ENCODE measurements around the gene CASKIN1. TPM values are rescaled to one million over a fixed set of nuclear protein-coding genes. Genes with fewer than 3 reads are reported as not detected.

The CASKIN1 gene
- polyA plus RNA-seq, 3 donors, result not detected

DNA sequence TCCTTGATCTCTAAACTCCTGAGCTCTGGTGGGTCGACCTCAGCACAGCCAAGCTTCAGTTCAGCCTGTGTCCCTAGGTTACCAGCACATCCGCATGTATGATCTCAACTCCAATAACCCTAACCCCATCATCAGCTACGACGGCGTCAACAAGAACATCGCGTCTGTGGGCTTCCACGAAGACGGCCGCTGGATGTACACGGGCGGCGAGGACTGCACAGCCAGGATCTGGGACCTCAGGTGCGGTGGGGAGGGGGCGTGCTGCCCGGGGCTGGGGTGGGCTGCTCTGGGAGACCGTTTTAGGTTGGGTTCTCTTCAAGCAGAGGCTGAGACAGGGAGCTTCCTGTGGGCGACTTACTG is 10.0 kb upstream of the CASKIN1 start:
- Mint-ChIP-seq H3K9me3 (peaks cover 0 to 5% (median 0%) of the 10 kb centered on the region in 7 donors), H3K27ac (peak overlapping the region in 6 of 7 donors; percentile 1 to 84 (median 76)), H3K27me3 (ENCODE audit: low read depth in 3 of 3) (peaks cover 2 to 6% (median 4%) of the 10 kb centered on the region in 3 donors), H3K4me3 (peak overlapping the region; percentile 75 to 77), H3K36me3 (peaks cover 17 to 34% of the 10 kb centered on the region in 2 donors), H3K4me1 (peaks cover 25% of the 10 kb centered on the region)
- DNase-seq, result no peak
- Histone ChIP-seq H3K27me3 (ENCODE audit: control insufficient read depth in 2 of 2, insufficient read depth in 2 of 2, low read length in 2 of 2) (peaks cover 0 to 2% of the 10 kb centered on the region in 2 donors), H4K20me1 (ENCODE audit: insufficient read depth, low read length) (peaks cover 24% of the 10 kb centered on the region), H3K36me3 (replicated peaks in 1 of 2; ENCODE audit: control insufficient read depth in 1 of 2, insufficient read depth in 2 of 2, low read length in 2 of 2) (peaks cover 27 to 33% of the 10 kb centered on the region in 2 donors), H3K4me3 (replicated peaks in 1 of 3; ENCODE audit: low read depth in 2 of 3, low read length in 3 of 3) (peak overlapping the region in 1 of 3 experiments; percentile 92), H3K4me2 (replicated peaks; ENCODE audit: extremely low read depth, low read length, poor library complexity, severe bottlenecking) (peak overlapping the region; percentile 95), H3K27ac (ENCODE audit: low read depth in 1 of 2, low read length in 2 of 2) (peak overlapping the region; percentile 60 to 83), H3K9me3 (replicated peaks in 1 of 2; ENCODE audit: control insufficient read depth in 1 of 2, insufficient read depth in 1 of 2, low read length in 2 of 2) (no peaks in the 10 kb centered on the region), H3K9ac (ENCODE audit: insufficient read depth, low read length, poor library complexity, severe bottlenecking) (no peak overlapping the region), H3K4me1 (ENCODE audit: control insufficient read depth in 1 of 2, insufficient read depth in 2 of 2, low read length in 2 of 2) (peaks cover 23 to 27% of the 10 kb centered on the region in 2 donors), H3K79me2 (ENCODE audit: insufficient read depth, low read length) (peaks cover 21% of the 10 kb centered on the region), H2AFZ (ENCODE audit: insufficient read depth, low read depth, low read length, poor library complexity, severe bottlenecking) (no peak overlapping the region)
- 79% methylated on average over 15 of the region's 18 CpGs for WGBS (ENCODE audit: insufficient coverage)
- intact Hi-C loops (cut with micrococcal nuclease), result loop anchor here (5.0 kb wide), 2 partner anchors 49 to 61 kb away; partner anchors contain the start of genes RNPS1 (in 2 of the 2) and TRAF7 (in 1 of the 2)
- TF ChIP-seq, protein P1, sequence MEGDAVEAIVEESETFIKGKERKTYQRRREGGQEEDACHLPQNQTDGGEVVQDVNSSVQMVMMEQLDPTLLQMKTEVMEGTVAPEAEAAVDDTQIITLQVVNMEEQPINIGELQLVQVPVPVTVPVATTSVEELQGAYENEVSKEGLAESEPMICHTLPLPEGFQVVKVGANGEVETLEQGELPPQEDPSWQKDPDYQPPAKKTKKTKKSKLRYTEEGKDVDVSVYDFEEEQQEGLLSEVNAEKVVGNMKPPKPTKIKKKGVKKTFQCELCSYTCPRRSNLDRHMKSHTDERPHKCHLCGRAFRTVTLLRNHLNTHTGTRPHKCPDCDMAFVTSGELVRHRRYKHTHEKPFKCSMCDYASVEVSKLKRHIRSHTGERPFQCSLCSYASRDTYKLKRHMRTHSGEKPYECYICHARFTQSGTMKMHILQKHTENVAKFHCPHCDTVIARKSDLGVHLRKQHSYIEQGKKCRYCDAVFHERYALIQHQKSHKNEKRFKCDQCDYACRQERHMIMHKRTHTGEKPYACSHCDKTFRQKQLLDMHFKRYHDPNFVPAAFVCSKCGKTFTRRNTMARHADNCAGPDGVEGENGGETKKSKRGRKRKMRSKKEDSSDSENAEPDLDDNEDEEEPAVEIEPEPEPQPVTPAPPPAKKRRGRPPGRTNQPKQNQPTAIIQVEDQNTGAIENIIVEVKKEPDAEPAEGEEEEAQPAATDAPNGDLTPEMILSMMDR (IDR thresholded peaks at IDR 0.05), result no peak

DNA sequence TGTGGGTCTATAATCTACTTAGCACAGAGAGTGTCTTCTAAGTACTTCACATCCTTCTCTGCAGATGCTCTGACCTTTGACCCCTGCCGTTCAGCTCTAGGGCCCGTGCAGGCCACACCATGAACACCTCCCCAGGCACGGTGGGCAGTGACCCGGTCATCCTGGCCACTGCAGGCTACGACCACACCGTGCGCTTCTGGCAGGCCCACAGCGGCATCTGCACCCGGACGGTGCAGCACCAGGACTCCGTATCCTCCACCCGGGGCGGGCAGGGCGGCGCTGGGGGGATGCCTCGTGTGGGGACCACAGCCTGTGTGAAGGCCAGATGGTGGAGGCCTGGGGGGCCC is 9.5 kb upstream of the CASKIN1 start:
- peaks cover 18% of the 10 kb centered on the region for H3K79me2 ChIP-seq (ENCODE audit: insufficient read depth, low read length)
- H3K4me3 Mint-ChIP-seq, result peak overlapping the region; percentile 75 to 77
- DNase-seq, result no peak

More for the DNA sequence above, 9.5 kb upstream of the CASKIN1 start:
- Histone ChIP-seq H3K9me3 (replicated peaks in 1 of 2; ENCODE audit: control insufficient read depth in 1 of 2, insufficient read depth in 1 of 2, low read length in 2 of 2) (no peaks in the 10 kb centered on the region), H3K4me3 (replicated peaks in 1 of 3; ENCODE audit: low read depth in 2 of 3, low read length in 3 of 3) (peak overlapping the region; percentile 64 to 92 (median 77)), H3K4me1 (ENCODE audit: control insufficient read depth in 1 of 2, insufficient read depth in 2 of 2, low read length in 2 of 2) (peaks cover 23 to 27% of the 10 kb centered on the region in 2 donors), H4K20me1 (ENCODE audit: insufficient read depth, low read length) (peaks cover 23% of the 10 kb centered on the region), H3K27me3 (ENCODE audit: control insufficient read depth in 2 of 2, insufficient read depth in 2 of 2, low read length in 2 of 2) (peaks cover 0 to 2% of the 10 kb centered on the region in 2 donors), H2AFZ (ENCODE audit: insufficient read depth, low read depth, low read length, poor library complexity, severe bottlenecking) (peak overlapping the region; percentile 88), H3K36me3 (replicated peaks in 1 of 2; ENCODE audit: control insufficient read depth in 1 of 2, insufficient read depth in 2 of 2, low read length in 2 of 2) (peaks cover 27 to 33% of the 10 kb centered on the region in 2 donors), H3K4me2 (replicated peaks; ENCODE audit: extremely low read depth, low read length, poor library complexity, severe bottlenecking) (peak overlapping the region; percentile 95), H3K27ac (ENCODE audit: low read depth in 1 of 2, low read length in 2 of 2) (peak overlapping the region; percentile 60 to 83), H3K9ac (ENCODE audit: insufficient read depth, low read length, poor library complexity, severe bottlenecking) (peak overlapping the region; percentile 76)
- Mint-ChIP-seq H3K36me3 (peaks cover 17 to 32% of the 10 kb centered on the region in 2 donors), H3K4me1 (peaks cover 25% of the 10 kb centered on the region), H3K27ac (peak overlapping the region in 6 of 7 donors; percentile 49 to 81 (median 68)), H3K9me3 (peaks cover 0 to 5% (median 0%) of the 10 kb centered on the region in 7 donors), H3K27me3 (ENCODE audit: low read depth in 3 of 3) (peaks cover 4 to 9% (median 6%) of the 10 kb centered on the region in 3 donors)
- TF ChIP-seq, protein P1 (IDR thresholded peaks at IDR 0.05), result no peak
- WGBS (ENCODE audit: insufficient coverage), result 13% methylated on average over 14 of the region's 16 CpGs
- intact Hi-C loops (cut with micrococcal nuclease), result loop anchor here (2.0 to 5.0 kb wide), 3 partner anchors 49 to 61 kb away; partner anchors contain the start of genes RNPS1 (in 2 of the 2) and TRAF7 (in 2 of the 2)

All from CD14-positive monocyte (primary cell).